GM18867 (cell line): ENCODE measurements around the gene LGALS7.
"Not testable (repeated sequence)": the region's sequence is repeated elsewhere in the genome, so short reads cannot be mapped to it uniquely, and the experiment has no call there.

Experiments used
- ATAC-seq: cut with Tn5 transposase; IDR thresholded peaks from one replicate; pipeline ENCODE4 v1.9.1; 2021; ENCODE audit warnings: mild to moderate bottlenecking, moderate library complexity; ENCODE audit not compliant: unreplicated experiment

LGALS7 gene

GRCh38 chr19:38774181-38774950 is 1.0 kb upstream of the LGALS7 start:
- no peak for ATAC-seq

GRCh38 chr19:38771569-38771968 is 1.7 kb downstream of the LGALS7 start:
- ATAC-seq: not testable (repeated sequence)

- not testable (repeated sequence) for ATAC-seq
Observed at GRCh38 chr19:38770949-38771275, 2.4 kb downstream of the LGALS7 start.

GRCh38 chr19:38770228-38770948 is 2.9 kb downstream of the LGALS7 start:
- ATAC-seq: not testable (repeated sequence)

- ATAC-seq: peak; percentile 60
Observed at GRCh38 chr19:38769635-38770211, 3.6 kb downstream of the LGALS7 start.

- ATAC-seq: no peak
Observed at GRCh38 chr19:38766276-38767047, 6.9 kb downstream of the LGALS7 start.

- no peak for ATAC-seq
Observed at GRCh38 chr19:38765214-38765613, 8.1 kb downstream of the LGALS7 start.

- ATAC-seq: no peak
Observed at GRCh38 chr19:38763795-38764220, 9.5 kb downstream of the LGALS7 start.

- ATAC-seq: not testable (repeated sequence)
Observed at GRCh38 chr19:38761884-38762389, 11.4 kb downstream of the LGALS7 start.

- ATAC-seq: not testable (repeated sequence)
Observed at GRCh38 chr19:38760805-38761517, 12.4 kb downstream of the LGALS7 start.

- no peak for ATAC-seq
Observed at GRCh38 chr19:38759590-38760003, 13.7 kb downstream of the LGALS7 start.

- ATAC-seq: not testable (repeated sequence)
Observed at GRCh38 chr19:38754196-38754595, 19.1 kb downstream of the LGALS7 start.

- ATAC-seq: not testable (repeated sequence)
Observed at GRCh38 chr19:38753783-38754182, 19.5 kb downstream of the LGALS7 start.

GRCh38 chr19:38745316-38745715 is 28.0 kb downstream of the LGALS7 start:
- no peak for ATAC-seq

GRCh38 chr19:38744874-38745273 is 28.4 kb downstream of the LGALS7 start:
- ATAC-seq: no peak

- ATAC-seq: no peak
Observed at GRCh38 chr19:38744298-38744681, 29.0 kb downstream of the LGALS7 start, which contains the start of gene CAPN12. CAPN12 (minus strand) TSS chr19:38744474; CDS start chr19:38744165, 309 bp downstream.

GRCh38 chr19:38743394-38744297 is 29.7 kb downstream of the LGALS7 start:
- no peak for ATAC-seq

- ATAC-seq: no peak
Observed at GRCh38 chr19:38742906-38743305, 30.4 kb downstream of the LGALS7 start.

GRCh38 chr19:38742296-38742695 is 31.0 kb downstream of the LGALS7 start:
- ATAC-seq: no peak
